GM21737 (cell line): ENCODE results near the gene PLA2G4F.

ENCODE experiments used
- ATAC-seq: cut with Tn5 transposase; IDR thresholded peaks from one replicate; pipeline ENCODE4 v1.9.1; 2021; ENCODE audit warnings: mild to moderate bottlenecking, moderate library complexity; ENCODE audit not compliant: unreplicated experiment

Gene PLA2G4F

DNA sequence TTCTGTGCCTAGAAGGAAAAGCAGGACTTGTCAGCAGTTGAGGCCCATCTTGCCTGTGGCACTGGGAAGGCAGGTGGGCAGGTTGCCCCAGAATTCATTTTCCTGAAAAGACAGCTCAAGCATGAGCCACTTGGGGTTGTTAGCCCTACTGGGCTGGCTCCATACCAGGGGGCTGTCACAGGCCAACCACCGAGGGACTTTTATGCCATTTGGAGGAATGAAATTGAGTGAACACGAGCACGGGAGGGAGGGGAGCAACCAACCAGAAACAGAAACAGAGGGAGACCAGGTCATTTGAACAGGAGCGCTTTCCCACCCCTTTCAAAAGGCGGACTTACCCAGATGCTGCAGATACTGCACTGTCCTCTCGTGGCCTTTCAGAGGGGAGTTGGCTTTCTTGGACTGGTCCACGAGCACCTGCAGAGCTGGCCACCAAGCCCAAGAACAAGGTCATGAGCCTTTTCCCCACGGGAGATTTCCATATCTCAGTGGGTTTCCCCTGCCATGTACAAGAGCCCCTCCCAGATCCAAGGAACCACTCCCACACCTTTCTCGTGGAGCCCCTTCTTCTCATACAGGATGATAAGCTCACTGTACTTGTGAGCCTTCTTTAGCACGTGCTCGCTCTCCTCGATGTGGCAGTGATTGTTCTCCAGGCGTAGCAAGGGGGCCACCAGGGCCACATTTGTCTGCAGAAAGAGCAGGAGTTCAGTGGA lies 9.9 kb upstream of the PLA2G4F start:
- no peak for ATAC-seq

DNA sequence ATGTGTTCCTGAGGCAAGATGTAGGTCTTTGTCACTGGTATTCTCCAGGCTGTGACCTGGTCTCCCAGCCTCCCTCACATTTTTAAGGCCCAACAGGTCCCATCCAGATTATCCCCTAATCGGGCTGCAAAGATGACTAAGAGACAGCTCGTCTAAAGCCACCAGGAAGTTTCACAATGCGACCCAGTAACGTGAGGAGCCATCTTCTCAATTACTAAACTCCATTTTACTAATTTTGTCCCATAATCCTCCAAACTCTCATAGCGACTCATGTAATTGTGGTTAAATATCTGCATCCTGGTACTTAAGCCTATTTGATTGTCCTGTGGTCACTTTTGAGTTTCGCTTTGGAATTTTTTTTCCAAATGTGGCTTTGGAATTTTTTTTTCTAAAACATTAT lies 8.7 kb upstream of the PLA2G4F start:
- ATAC-seq: no peak

DNA sequence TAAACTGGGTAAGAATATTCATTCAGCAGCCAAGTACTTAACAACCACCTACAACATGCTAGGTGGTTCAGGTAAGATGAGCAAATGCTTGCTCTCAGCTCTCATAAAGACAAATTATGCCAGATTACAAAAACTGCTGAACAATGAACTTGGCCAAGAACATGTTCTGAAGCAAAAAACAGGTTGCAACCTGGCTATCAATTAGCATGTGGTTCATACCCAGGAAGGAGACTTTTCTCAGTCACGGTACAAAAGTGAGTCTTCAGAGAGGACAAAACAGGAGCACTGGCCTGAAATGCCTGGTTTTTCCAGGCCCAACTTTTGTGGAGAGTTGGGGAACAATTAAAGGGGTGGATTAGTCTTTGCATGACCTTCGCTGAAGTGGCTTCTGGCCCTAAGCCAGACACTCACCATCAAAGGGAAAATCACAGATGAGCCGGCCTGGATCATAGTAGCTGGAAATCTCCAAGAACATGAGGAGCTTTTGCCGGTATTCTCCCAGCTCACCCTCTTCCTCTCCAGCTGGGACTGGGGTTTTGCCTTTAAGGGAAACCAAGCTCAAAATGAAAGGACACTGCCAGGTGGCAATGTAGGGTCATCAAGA lies 7.6 kb upstream of the PLA2G4F start:
- ATAC-seq: no peak

DNA sequence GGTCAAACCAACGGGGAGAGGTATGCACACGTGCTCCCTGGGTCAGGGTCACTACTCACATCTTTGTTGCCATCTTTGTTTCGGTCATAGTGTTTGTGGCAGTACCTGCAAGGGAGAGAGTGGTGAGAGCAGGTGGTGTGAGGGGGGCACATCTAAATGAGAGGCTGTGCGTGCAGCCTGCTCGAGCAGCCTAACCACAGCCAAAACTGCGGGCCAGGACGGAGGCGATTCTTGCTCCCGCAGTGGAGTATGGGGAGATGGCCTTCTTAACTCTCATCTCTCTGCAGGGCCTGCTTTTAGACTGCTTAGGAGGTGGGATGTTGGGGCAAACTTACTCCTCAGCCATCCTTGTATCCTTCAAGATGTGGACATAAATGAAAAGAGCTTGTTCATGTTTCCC lies 6.9 kb upstream of the PLA2G4F start:
- ATAC-seq: no peak

DNA sequence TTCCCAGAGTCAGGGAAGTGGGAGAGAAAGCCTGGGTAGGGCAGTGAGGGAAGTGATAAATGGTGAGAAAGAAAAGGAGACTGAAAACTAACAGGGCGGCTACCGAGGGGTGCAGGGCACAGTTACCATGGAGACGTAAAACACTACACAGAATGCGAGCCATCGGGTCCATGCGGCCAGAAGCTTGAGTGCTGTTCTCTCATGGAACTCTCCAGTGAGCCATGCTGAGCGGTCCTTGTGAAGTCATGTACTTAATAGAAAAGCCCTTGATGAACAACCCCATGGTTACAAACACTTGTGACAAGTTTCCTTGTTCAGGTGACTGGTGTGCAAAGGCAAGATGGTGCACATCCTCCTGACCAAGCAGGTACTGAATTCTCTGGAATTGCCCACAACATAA lies 3.7 kb upstream of the PLA2G4F start:
- ATAC-seq: no peak

DNA sequence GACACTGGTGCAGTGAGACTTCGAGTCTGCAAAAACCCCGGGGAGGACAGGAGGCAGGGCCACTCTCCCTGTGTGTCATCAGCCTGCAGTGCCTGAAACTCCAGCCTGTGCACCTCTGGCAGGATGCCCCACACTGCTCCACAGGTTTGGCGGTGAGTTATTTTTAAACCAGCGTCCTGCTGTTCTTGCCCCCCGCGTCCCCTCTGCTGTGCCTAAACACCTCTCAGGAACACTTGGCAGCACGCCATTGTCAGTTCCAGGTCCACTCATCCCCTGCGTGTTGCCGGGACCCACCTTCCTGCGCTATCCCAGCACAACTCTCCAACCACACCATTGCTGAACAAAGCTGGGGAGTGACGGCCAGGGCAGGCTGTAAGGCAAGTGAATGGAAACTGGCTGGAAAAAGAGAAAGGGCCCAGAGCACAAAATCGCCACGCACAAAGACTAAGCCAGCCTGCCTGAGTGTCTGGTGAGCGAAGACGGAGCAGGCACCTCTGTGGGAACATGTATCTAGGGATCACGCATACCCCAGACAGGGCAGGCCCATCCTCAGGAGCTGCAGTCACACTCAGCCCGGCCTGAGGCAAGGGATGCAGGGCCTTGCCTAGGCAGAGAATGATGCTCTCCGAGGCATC lies 3.1 kb upstream of the PLA2G4F start:
- ATAC-seq: no peak

DNA sequence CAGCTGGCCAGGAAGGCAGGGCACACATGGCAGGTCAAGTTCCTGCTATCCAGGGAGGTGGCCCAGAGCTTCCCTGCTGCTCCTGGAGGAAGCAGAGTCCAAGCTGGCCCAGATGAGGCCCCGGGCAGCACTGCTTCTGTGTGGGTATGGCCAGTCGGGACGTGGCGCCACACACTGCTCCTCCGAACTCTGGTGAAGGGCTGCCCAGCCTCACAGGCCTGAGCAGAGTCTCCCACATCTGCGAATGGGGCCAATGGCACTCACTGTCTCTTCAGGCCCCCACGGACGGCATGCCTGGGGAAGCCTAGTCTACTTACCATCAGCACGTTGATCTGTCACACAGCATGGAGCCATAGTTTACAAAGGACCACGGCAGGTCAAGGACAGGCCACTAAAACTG lies 2.5 kb upstream of the PLA2G4F start:
- no peak for ATAC-seq

DNA sequence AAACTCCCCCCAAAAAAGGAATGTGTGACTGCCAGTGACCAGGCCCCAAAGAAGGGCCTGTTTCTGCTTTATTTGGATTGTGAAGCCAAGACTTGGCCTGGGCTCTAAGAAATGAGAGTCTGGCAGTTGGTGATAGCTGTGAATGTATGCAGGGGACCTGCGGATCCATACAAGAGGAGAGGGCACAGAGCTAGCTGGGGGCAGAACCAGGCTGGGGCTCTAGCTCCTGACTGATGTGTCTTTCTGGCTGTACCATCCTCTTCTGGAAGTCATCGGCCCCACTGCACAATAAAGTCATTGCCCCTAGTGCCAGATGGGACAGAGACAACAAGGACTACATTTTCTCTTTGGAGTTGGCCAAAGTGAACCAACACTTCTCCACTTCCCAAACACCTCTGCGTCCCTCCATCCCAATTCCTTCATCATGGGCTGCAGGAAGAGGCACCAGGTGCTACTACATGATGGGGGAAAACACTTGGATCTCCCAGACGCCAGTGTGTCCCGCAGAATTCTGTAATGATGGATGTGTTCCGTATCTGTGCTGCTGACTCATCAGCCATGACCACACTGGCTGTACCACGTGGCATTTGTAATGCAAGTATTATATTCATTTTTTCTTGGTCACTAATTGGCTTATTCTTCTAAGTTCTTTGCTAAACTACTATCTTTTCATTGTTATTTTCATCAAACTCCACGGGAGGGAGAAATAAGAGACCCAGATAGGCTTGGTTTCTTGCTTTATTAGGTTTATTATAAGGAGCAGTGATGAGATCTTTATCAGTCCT lies 1.7 kb upstream of the PLA2G4F start:
- no peak for ATAC-seq

DNA sequence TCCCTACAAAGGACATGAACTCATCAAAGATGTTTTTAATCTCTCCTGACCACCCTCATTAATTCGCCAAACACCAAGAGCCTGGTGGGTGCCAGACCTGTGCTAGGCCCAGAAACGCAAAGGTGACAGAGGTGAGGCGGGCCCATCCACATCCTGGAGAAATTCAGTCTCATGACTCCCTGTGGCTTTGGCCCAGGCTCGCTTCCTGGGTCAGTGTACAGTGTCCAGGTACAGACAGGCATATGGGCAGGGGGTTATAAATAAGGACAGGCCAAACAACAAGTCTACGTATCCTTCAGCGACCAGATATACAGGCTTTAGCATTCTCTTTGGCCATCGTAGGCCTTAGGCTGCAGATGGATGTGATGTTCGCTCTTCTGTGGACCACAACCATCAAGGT lies 945 bp upstream of the PLA2G4F start:
- ATAC-seq: no peak

DNA sequence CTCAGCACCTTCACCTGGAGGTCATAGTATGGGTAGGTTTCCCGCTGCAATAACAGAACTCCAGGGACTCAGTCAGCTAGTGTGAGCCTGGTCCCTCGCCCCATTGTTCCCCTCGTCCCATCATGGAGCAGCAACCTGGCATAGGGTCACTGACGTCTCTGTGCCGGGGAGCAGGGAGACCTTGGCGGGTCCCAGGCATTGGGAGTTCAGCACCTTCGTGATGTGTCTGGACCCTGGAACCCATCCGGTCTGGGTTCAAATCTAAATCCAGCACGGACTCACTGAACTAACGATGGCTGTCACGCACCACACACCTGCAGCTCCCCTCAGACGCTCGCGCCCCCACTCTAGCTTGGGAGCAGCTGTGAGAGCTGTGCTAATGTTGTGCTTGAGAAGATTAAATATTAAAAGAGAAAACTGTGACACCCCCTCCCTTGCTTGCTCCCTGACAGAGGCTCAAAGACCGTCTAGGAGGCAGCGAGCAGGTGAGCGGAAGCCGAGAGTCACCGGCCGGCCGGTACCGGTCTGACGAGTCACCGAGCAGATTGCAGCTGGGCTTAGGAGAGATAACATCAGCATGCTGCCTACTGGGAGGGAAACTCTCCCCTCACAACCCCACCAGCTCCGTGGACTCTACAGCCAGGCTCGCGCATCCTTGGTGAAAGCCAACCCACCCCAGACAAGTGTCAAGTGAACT lies 742 bp downstream of the PLA2G4F start:
- no peak for ATAC-seq

DNA sequence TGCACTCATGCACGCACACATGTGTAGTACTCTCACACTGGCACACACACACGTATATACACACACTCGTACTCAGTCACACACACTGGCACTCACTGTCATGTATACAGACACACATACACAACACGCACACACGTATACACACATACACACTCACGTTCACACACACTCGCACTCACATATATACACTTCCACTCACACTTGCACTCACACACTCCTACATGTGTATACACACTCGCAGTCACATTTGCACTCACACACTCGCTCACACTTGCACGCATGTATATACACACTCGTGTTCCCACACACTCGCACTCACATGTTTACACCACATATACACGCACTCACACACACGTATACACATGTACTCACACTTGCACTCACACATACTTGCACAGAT lies 1.5 kb downstream of the PLA2G4F start:
- no peak for ATAC-seq

DNA sequence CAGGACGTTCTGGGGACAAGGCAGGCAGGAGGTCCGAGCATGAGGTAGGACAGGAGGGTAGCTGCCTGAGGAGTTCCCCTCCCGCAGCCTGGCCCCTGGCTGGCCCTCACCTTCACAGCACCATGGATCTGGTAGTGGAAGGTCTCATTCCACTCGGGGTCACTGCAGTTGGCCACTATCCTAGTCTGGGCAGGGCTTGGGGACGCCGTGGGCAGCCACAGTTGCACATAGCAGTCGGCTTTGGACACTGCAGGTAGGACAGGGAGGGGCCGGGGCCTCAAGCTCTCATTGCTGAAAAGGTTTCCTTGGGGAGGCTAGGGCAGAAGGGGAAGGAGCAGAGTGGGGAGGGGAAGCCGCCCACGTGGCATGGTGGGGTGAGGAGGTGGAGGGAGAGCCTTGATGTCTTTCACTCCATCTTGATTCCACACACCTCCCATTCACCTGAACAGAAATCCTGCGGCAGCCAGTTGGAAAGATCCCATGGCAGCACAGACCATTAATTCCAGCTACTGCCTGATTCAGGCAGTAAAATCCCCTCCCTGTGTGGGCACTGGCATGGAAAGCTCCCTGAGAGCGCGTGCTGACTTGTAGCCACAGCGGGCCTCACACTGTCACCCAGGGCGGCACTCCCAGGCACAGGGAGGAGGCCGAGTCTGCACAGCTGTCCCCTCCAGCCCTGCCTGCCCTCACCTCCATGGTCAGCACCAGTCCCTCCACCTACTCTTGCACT lies 2.1 kb downstream of the PLA2G4F start:
- ATAC-seq: no peak

DNA sequence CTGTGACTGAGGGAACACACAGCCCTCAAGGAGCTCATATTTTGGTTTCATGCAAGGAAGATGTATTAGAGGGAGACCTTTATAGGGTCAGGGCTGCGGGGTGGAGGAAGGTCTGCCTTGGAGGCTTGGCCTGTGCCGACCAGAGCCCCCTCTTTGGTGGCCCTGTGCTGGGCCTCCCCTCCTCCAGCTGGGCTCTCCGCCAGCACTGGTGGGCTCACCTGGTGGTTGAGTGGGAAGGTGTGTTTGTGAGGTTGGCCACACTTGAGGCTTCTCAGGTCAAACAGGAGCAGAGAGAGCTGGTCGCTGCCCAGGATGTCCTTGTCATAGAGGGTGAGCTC lies 2.6 kb downstream of the PLA2G4F start:
- ATAC-seq: no peak

DNA sequence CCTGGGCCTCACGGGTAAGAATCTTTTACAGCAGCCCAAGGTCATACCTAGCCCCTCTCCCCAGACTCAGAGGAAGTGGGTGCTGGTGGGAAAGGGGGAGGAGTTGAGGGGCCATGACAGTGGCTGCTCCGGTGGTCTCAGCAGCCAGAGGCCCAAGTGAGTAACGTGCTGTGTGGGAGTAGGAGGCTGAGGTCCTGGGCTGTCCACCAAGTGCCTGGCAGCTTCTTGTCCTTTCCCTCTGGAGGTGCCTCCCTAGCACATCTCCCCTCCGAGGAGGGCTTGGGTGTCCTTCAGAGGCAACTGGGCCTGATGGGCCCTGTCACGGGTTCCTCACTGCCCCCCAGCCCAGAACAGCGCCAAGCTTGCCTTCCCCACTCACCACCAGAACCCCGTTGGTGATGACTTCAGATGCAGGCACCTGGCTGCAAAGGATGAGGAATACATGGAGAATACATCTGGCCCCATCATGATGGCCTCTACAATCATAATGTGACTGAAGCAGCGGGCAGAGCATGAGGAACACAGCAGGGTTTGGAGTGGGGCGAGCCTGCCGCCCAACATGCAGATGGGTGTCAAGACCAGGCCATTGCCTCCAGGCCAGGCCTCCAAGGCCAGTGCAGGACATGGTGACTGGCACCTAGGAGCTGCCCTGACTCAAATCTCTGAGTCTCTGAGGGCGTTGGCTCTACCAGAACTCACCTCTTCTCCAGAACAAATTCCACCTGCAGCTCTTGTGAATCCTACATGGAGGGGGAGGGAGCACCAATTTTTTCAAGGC lies 3.3 kb downstream of the PLA2G4F start:
- no peak for ATAC-seq

DNA sequence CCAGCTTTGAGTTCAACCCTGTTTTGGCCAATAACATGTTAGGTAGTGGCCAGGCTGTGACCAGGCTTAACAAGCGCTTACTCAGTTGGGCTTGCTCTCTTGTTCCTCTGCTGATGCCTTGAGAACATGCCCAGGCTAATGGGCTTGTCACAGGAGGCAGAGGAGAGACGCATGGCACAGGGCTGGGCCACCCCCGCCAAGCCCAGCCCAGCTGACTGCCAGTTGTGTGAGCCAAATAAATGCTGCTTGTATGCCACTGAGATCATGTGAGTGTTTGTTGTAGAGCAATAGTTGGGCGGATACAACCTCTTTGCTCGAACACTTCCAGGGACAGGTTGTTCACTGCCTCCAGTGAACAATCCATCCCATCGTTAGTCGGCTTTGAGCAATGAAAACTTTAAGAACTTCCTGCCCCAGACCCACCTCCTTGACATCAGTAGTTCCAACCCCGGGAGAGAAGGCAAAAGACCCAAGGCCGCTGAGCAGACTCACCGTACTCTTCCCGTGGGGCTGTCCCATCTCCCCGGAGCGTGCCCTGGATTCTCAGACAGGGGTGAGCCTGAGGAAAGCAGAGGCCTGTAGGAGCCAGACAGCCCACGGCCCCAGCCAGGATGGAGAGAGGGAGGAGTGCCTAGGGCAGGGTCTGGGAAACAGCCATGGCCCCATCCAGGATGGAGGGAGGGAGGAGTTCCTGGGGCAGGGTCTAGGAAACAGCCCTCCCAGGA lies 4.1 kb downstream of the PLA2G4F start:
- ATAC-seq: no peak

DNA sequence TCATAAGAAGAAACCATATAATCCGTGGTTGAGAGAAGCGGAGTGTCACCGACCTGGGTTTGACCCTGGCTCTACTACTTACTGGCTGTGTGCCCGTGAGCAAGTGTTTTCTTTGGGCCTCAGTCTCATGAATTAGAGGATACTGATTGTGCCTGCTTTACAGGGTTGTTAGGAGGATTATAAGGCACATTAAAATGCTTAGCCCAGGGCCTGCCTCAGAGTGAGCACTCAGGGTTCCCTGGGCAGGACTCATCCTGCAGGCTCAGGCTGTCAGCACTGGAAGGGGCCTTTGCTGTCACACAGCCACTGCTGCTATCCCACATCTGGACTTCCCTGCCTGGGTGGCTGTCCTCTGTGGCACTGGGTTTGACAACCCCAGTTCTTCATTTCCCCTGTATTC lies 4.7 kb downstream of the PLA2G4F start:
- ATAC-seq: no peak

DNA sequence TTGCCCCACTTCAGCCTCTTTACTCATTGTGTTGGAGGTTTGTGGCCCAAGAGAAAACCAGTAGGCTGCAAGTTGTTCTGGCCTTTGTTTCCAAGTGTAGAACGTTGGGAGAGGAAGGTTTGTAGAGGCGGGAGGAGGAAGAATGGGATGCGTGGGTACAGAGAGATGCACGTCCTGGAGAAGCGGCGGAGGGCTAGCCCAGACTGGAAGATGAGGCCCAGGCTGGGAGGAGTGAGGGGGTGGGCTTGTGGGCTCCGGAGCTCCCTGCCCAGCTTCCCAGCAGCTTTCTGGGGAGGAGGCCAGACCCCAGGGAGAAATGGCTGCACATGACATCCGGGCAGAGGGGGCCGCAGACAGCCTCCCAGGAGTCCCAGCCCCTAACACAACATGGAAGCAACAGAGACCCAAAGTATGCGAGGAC lies 5.3 kb downstream of the PLA2G4F start:
- no peak for ATAC-seq

DNA sequence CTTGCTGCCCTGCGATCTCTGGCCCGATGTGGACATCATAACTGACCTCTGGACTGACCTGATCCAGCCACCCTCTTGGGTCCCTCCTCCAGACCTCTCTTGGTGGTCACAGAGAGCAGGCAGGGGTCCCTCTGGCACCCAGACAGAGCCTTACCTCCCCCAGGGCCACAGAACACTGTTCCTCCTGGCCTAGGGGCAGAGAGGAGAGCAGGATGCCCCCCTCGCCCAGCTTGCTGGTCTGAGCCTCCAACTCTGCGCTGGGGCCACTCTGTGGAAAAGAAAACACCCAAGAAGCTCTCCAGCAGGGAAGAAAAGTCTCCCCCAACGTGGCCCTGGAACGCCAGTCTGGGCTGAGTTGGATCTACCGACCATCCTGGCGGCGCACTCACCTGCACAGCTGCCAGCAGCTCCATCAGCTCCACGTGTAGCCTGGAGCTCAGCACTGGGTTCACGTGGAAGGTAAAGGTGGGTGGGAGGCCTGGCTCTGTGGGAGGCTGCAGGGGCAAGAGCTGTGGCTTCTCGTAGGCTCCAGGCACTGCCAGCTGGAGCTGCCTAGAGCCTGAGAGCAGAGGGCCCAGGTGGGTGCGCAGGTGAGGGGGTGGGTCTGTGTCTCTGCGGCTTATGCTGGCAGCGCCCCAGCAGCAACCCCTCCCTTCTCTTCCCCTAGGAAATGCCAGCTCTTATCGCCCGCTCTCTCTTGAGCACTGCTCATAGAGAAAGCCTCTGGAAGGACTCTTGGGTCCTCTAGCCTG lies 6.0 kb downstream of the PLA2G4F start:
- no peak for ATAC-seq
